Skeletal muscle cell (primary cell): ENCODE measurements around the gene LAMC1.
A peak's percentile ranks its signal among the peaks of the same experiment; 100 is the strongest.
"Not testable (repeated sequence)": the region's sequence is repeated elsewhere in the genome, so short reads cannot be mapped to it uniquely, and the experiment has no call there.

Source experiments
- DNase-seq: peaks from one replicate; pipeline ENCODE4 v3.0.0-alpha.2; 2010; ENCODE audit warnings: low read depth
- H3K4me3 ChIP-seq: 2 replicates; pipeline ENCODE4 v1.5.1; 2011; ENCODE audit warnings: low read depth, mild to moderate bottlenecking, control low read depth, low read length, moderate library complexity

Gene LAMC1

DNA sequence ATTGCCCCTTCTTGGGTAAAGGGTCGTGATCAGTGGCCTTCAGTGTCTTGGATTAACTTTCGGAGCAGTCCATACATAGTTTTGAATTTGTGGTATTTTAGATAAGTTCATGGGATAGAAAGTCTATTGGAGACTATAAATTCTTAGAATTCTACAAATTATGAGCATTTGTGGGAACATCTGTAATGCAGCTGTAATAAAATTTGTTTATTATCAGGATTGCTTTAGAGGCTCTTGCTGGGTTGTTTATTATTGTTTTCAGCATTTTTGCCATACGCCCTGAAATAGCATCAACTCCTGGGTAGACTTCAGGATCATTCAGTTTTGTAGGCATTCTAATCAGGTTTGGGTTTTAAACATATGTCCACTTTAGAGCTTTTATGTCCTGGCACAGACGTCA is 16.1 kb downstream of the LAMC1 start:
- DNase-seq = no peak
- H3K4me3 ChIP-seq = peak overlapping the region; percentile 7

DNA sequence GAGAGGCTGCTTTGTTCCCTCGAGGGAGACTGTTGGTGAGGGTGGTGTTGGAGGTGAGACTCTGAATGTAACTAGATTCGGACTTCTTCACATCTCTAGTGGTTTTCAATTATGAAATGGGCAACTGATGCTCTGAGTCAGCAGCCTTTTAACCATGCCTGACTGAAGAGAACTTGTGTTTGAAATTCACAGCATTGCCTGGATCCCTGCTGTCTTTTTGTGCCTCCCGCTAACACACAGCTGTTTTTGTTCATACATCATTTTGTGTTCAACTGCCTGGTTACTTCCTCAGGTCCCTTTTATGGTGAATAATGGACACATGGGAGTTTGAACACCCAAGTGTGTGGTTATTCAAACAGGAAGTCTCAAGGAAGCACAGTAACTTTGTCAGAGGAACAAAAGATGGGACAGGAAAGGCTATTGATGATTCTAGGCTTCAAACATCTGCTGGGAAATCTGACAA is 16.8 kb downstream of the LAMC1 start:
- DNase-seq = peak; percentile 85
- no peak overlapping the region for H3K4me3 ChIP-seq

DNA sequence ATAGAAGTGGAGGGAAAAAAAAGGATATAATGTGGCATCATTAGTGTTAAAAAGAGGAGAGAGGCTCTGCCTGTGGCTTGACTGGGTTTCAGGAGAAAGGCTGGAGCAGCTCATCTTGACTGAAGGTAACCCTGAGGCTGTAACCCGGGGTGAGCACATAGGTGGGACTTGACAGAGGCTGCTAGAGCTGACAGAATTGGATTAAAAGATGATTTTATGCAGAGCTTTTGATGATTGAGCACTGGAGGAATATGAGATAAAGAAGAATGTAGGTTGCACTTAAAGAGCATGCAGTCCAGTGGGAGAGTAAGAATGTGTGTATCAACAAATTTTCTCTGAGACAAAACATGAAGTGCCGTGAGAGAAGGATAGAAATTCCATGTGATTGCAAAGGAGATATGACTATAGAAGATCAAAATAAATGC is 17.3 kb downstream of the LAMC1 start:
- DNase-seq = no peak
- no peak overlapping the region for H3K4me3 ChIP-seq

DNA sequence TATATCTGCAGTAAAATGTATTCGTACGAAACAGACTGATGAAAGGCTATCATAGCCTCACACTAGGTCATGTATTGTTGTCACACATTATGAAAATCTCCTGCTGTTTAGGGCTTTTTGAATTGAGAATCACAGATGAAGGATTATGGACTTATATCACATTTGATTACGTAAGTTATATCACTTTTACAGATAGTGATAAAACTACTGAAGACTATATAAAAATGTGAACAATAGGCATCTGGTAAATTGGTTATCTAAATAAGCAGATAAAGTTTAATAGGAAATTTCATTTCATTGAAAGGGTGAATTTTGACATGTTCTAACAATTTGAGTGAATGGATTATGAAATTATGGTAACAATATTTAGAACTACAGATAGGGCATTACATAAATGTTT is 20.0 kb downstream of the LAMC1 start:
- DNase-seq = no peak

DNA sequence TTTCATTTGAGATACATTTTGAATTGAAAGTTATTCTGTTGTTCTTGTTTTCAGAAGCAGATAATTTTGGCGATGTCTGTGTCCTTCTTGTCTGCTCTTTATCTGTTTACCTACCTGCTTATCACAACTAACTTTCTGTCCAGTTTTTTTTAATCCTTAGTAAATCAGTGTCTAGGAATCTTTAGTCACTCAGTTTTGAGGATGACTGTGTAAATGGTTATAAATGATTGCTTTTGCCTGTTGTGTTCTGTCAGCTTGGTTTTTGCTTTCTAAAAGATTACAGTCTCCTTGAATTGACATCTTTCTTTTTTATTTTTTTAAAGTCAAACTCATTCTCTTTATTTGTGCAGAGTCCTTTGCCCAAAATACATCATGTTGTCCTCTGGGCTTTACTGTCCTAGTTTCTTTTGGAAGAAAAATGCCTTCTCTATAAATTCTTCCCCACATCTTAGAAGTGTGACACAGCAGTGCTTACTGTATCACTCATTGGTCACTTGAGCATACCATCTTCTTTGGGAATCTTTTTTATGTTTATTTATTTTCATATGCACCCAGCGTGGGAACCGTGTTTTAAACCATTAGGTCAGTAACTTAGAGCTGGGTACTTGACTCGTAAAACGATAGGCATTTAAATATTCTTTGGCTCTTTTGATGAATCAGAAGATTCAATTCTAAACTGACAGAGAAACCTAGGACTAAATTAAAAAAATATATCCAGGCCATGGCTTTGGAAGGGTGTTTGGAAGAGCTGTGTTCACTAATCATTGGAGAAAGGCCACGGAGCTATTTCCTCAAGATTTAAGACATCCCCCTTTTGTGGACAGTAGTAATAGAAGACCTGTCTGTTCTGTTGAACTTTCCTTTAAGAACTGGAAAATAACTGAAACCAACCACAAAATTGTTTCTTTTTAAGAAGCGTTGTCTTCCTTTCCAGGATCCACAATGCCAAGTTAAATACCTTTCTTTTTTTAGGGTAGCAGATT is 20.9 kb downstream of the LAMC1 start:
- H3K4me3 ChIP-seq = no peak overlapping the region
- no peak for DNase-seq

More for the DNA sequence above, 20.0 kb downstream of the LAMC1 start:
- no peak overlapping the region for H3K4me3 ChIP-seq

DNA sequence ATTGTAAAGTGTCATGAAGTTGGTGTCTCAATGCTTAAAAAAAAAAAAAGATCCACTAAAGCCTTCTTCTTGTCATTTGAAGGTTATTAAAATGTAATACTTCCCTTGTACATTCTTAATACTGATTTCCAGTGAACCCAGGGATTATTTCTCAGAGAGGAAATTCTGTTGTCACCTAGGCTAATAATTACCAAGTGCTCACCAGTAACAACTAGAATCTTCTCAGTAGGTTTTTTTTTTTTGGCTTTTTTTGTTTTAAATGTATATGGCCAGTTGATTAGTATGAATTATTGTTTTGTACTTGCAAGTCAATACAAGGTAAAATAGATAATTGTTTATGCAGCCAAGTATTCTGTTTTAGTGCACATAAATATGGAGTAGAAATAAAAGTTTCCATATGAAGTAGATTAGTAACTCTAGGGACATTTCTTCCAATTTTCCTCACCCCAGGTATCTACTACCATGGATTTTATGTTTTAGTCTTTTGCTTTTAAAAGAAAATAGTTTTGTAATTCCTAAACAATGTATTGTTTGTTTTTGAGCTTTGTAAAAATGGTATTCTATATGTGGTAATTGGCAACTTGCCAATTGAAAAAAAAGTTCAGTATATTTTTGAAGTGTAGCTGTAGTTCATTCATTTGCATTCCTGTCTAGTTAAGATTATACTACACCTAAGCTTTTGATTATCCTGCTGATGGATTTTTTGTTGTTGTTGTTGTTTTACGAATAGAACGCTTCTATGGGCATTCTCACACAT is 21.9 kb downstream of the LAMC1 start:
- no peak for DNase-seq
- H3K4me3 ChIP-seq = no peak overlapping the region

DNA sequence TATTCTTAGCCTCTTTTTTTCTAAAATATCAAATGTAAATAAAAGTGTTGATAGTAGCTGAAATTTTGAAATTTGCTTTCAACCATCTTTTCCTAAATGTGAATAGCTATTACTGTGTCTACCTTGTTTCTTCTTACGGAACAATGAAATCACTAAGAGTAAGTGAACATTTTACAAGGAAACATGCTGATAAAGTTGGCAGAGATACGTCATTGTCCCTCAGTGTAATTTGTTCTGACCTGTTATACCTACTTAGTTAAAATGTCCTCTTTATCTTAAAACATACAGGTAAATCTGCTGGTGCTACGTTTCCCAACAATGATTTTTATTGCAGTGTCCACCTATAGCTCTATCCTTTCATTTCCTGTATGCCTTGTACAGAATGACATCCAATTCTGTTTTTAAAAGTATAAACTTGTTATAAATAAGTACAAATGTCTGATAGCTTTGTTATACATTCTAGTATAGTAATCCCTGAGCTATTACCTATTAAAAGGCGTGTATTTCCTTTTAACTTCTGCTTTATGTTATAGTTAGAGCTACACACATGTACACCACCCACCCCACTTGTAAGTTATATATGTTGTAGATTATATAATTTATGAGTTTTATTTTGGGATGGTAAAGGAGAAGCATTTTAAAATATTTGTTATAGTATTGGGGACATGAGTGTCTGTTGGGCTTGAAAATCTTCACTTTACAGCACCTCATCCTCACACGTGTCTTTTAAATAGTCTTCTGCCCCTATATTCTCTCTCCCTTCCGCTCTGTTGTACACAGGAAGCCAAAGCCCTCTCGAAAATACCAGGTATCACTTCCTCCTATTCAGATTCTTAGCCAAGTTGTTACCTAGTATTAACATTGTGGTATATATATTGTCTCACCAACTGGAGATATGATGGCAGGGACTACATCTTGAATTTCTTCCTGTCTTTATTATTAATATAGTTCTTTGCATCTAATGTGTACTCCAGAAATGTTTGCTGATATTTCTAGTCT is 25.2 kb downstream of the LAMC1 start:
- H3K4me3 ChIP-seq = no peak overlapping the region
- no peak for DNase-seq

DNA sequence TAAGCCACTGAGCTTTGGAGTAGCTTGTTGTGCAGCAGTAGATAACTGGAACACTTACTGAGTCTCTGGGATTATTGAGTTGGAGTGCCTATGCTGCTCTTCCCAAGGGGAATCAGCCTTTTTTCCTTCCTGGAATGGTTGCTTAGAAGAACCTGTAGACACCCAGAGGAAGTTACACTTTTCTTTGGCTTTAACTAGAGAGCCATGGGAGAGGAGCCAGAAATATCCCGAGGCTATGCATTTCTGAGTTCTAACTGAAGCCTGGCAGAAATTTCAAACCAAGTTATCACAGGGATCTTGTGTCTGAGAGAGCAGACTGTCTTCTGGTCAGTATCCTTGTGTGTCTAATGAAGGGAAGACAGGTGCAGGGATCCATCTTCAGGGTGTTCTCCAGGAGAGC is 28.3 kb downstream of the LAMC1 start:
- no peak for DNase-seq
- H3K4me3 ChIP-seq = no peak overlapping the region

DNA sequence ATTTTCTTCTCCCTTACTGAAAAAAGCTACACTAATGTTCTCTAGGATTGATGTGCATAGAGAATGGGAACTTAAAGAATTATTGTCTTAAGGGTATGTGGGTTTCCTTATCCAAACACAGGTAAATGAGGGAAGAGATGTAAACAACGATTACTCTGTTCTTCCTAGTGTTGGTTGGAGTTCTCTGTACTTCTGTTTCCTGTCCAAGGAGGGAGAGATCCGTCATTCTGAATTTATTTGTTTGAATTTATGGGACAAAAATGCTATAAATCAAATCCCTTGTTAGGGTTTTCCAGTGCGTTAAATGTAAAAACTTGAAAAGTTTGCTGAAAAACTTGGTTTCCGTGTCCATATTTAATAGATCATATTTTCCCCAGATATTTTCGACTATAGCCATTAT is 29.6 kb downstream of the LAMC1 start:
- DNase-seq = no peak
- no peak overlapping the region for H3K4me3 ChIP-seq

DNA sequence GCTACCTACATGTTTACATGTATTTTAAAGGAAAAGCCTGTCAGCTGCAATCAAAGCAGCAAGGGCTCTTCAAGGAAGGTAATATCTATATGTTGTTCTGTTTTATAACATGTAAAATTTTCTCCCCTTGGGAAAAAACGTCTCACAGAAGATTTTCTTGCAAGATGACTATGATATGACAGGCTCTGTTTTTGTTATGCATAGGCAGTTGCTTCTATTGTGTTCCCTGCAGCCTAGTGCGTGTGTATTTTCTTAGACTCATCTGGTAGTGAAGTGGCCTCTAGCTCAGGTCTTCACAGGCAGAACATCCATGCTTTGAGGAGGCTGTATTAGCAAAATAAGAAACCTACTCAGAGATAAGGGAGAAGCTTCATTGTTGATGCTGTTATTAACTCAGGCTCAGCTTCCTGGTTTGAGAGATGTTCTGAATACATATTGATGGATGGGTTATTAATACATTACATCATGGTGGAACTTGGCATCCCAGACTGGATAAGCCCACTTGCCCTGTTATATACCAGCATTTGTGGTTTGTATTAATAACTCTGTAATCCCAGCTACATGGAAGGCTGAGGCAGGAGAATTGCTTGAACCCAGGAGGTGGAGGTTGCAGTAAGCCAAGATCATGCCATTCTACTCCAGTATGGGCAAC is 35.8 kb downstream of the LAMC1 start:
- no peak for DNase-seq
- H3K4me3 ChIP-seq = no peak overlapping the region

DNA sequence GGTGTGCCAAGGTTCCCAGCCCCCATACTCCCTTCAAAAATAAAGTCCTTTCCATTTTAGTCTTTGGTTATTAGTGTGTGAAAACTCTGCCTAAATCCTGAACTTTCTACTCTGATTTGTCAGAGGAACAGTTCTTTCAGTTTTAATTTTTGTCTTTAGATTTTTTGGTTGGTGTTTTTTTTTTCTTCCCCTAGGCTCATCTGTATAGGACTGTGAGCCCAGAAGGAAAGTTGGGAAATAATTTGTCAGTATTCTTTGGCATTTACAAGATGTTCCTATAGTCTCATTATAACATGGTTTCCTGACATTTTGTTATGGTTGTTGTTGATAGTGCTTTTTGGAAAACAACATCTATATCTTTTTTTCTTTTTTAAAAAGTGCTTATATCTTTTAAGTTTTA is 38.0 kb downstream of the LAMC1 start:
- no peak overlapping the region for H3K4me3 ChIP-seq
- no peak for DNase-seq

DNA sequence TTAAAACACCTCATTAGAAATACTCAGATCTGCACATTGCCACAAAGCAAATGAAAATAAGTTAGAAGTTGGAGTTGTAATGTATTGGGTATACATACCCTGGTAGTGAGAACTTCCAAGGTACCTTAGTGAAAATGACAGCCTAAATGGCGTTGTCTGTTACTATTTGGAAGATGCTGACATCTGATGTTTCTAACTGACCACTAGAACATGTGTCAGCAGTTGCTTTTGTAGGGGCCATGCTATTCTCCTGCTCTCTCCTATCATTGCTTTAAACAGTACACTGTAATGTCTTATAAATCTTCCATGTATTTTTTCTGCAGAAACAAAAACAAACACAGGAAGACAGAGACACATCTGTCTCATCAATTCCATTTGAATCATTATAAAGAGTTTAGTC is 40.1 kb downstream of the LAMC1 start:
- H3K4me3 ChIP-seq = no peak overlapping the region
- no peak for DNase-seq

DNA sequence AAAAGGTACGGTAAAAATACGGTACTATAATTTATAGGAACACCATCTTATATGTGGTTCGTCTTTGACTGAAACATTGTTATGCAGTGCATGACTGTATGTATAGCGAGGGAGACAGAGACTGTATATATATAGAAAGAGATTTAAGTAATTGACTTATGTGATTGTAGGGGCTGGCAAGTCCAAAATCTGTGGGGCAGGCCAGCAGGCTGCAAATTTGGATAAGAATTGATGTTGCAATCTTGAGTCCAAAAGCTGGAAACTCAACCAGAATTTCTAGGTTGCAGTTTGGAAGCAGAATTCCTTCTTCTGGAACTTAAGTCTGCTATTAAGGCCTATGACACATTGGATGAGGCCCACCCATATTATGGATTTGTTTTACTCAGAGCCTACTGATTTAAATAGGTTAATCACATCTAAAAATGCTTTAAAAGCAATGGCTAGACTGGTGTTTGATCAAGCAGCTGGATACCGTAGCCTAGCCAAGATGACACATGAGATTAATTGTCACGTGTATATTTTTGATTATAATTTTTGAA is 42.0 kb downstream of the LAMC1 start:
- H3K4me3 ChIP-seq = no peak overlapping the region
- no peak for DNase-seq

DNA sequence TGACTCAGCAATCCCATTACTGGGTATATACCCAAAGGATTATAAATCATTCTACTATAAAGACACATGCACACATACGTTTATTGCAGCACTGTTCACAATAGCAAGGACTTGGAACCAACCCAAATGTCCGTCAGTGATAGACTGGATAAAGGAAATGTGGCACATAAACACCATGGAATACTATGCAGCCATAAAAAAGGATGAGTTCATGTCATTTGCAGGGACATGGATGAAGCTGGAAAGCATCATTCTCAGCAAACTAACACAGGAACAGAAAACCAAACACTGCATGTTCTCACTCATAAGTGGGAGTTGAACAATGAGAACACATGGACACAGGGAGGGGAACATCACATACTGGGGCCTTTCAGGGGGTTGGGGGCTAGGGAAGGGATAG is 43.2 kb downstream of the LAMC1 start:
- H3K4me3 ChIP-seq, DNase-seq: not testable (repeated sequence)

DNA sequence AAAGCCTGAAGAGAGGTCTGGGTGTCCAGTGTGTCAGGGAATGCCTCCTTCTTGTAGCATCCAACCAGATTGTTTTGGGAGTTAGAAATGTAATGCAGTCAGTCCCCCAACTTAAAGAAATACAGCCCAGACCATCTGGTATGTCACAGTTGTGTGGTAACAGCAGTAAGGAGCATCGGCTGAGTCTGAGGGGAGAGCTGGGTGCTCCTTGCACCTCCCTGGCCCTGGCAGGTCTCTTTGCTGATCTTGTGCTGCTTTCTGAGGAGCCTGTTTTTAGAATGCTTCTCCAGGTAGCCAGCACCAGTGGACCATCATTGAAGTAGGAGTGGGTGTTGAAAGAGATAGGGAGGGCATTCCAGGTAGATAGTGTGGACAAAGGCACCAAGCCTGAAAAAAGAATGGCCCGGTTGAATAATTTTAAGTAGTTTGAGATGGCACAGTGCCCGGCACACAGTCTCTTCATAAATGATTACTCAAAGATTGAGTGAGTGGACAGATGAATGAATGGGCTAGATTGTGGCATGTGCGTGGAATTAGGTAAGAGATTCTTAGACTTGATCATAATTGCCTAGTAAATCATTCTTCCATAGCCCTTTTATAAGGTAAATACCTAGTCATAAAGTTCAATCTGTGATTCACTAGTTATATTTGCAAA is 46.5 kb downstream of the LAMC1 start:
- no peak for DNase-seq
- no peak overlapping the region for H3K4me3 ChIP-seq

DNA sequence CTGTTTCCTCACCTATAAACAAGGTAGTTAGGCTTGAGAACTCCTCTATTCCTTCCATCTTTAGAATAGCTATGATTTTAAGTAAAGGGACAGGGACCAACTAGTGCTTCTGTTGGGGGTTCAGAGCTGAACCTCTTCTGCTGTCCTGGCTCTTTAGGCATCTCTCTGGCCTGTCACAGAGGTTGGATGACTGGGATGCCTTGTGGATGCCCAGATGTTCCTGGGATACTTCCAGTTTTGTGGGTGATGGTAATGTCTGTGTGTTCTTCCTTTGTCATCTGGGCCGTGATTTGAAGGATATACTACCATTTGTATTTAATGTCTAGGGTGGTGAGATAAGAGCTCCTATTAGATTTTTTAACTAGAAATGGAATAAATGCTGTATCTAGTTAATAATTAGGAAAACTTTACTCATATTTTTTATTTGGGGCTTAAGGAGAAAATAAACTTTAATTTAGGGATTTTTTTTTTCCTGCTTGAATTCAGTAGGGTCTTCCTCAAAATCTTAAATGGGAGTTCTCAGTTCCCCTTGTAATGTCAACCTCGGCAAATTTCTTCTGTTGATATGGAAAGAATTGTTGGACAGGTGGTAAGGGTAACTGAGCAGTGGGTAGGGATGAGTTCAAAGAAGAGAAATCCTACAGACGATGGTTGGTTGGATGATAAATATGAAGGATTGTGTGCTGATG is 47.2 kb downstream of the LAMC1 start:
- no peak overlapping the region for H3K4me3 ChIP-seq
- no peak for DNase-seq

DNA sequence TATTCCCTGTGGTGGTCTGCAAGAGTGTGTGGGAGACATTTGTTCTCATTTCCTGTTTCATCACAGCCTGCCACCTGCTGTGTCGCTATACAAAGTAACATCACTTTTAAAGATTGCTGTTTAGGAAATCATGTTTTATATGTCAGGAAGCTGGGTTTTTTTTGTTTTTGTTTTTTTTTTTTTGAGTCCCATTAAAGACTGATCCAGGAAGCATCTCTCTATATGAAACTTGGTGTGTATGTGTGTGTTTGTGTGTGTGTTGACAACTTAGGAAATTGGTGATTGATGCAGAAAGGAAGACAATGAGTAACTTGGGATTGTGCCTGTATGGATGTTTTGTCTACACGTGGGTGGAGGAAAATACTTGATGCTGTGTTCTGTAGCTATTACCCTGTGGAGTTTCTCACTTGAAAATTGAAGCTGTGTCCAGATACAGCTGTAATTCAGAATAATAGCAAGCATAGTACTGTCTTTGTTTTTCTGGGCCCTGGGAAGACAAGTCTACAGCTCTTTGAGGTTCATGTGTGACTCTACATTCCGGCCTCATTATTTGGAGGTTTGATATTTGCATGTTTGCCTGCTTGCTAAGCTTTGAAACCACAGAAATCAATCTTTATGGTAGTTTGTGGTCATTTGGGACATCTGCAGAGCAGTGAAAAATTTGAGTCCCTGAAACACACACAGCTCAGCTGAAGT is 47.9 kb downstream of the LAMC1 start:
- no peak overlapping the region for H3K4me3 ChIP-seq
- DNase-seq = peak; percentile 84
